Activated T-helper 2 cell treated with anti-CD3 and anti-CD28 coated beads, Interferon-gamma antibody, Interleukin-2, Interleukin-4, amounts not matched to agents 10 μg/mL and 5 μg/mL and 100 μg/mL, durations not matched to agents 14 hours and 24 hours and 36 hours (primary cell): ENCODE data around the gene KLHDC4. TPM values are rescaled to one million over a fixed set of nuclear protein-coding genes. Genes with fewer than 3 reads are reported as not detected.

Experiments used
- total RNA-seq: library from RNA; stranded (reverse); gene quantifications from 2 replicates; pipeline ENCODE4 v1.2.3, GENCODE V29; 2022

The KLHDC4 gene
- total RNA-seq, 1 donor from 2014 or later: 73.1 TPM

Other genes with a start within 250 kb of the KLHDC4 start
- gene JPH3, start 163.5 kb downstream of the KLHDC4 start, total RNA-seq: 0.11 and 0.16 TPM in 2 replicates
- 271 TPM in 2 replicates for gene SLC7A5, start 103.5 kb upstream of the KLHDC4 start, total RNA-seq
- not detected in 2 replicates for gene CA5A, start 170.5 kb upstream of the KLHDC4 start, total RNA-seq
- 39.7 and 40.8 TPM in 2 replicates for gene BANP, start 185.4 kb upstream of the KLHDC4 start, total RNA-seq